C4-2B (cell line): ENCODE data around the gene SLC25A47.

Experiments
- H3K27ac ChIP-seq: fragments of 450-650 bp; 2 replicates; pipeline ENCODE4 v1.5.1; 2017
- CTCF ChIP-seq: fragments of 450-650 bp; conservative IDR thresholded peaks from 2 replicates; pipeline ENCODE4 v1.5.1; 2017; ENCODE audit warnings: mild to moderate bottlenecking
- ZFX ChIP-seq: fragments of 450-650 bp; IDR thresholded peaks from 2 replicates; pipeline ENCODE4 v1.6.1; 2017

The SLC25A47 gene

DNA sequence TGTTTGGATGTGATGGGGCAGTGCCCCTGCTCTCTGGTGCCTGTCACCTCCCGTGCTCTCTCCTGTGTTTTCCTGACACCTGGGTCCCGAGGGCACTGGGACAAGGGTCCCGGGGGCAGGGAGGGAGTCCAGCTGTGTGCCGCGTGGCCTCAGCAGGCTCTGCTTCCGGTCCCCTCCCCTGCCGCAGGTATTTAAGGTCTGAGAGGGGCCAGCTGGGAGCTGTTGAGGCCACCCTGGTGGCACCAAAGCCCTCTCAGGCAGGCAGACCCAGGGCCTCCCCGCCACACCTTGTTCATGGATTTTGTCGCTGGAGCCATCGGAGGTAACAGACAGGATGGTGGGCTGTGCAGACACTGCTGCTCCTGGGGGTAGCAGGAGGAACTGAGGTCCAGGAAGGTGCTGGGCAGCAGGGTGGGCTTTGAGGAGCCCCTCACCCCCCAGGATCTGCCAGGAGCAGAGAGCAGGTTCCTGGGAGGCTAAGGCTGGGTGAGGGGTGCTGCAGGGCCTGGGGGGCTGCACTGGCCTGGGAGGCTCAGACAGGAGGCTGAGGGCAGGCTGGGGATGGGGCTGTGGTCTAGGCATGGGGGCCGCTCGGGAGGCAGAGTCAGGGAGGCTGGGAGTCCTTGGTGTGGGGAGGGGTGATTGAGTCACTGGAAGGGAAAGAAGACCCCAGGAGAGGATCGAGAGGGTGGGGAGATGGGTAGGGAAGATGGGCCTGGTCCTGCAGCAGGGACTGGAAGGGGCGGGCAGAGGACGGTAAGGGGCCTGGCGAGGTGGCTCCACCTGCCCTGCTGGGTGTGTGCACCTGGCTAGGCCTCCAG lies at the start of gene SLC25A47:
SLC25A47 (plus strand) TSS at position 219 of the 821 bp plus-strand sequence; CDS start at position 295, 76 bp downstream.
- TF ChIP-seq CTCF, result no peak
- TF ChIP-seq ZFX, result no peak
- H3K27ac ChIP-seq, result no peak within 1 kb of the TSS

DNA sequence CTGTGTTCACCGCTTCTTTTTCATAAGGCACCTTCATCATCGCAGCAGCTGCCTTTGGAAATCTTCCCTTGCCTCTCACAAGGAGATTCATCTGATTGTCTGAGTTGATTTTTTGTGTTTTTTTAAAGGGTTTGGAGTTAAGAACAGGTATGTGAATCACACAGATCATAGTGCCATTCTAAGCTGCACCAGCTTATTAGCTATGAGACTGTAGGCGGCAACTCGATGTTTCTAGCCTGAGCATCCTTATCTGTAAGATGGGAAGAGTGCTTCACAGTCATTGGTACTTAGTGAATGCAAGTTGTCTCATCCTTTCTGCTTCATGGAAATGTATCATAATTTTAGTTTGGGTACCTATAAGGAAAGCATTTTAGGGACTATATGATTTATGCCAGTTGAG lies 48.9 kb upstream of the SLC25A47 start:
- TF ChIP-seq CTCF (no peak), ZFX (no peak)

GRCh38 chr14:100275214-100275613 lies 47.9 kb upstream of the SLC25A47 start:
- H3K27ac ChIP-seq, result no peak overlapping the region
- TF ChIP-seq ZFX (no peak), CTCF (no peak)

More for the DNA sequence above, 48.9 kb upstream of the SLC25A47 start:
- H3K27ac ChIP-seq, result no peak overlapping the region

DNA sequence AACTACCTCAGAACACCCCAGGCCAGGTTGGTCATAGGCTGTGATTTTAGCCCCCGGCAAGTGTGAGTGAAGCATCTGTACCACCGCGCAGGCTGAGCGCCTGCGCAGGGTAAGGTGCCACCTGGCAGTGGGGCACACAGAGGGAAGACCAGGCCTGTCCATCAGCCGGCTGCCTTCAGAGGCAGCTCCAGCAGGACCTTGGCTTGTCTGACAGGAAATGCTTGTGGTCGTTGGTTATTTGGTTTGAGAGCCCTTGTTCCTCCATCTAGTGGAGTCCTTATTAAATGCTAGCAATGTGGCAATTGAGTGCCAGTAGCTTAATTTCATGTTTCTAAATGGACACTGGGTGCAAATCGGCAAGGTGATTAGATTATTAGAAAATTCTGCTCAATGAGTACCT lies 44.4 kb upstream of the SLC25A47 start:
- TF ChIP-seq CTCF, result no peak
- no peak for TF ChIP-seq ZFX
- H3K27ac ChIP-seq, result no peak overlapping the region

- no peak for TF ChIP-seq ZFX
- no peak for TF ChIP-seq CTCF
- no peak overlapping the region for H3K27ac ChIP-seq
Measured at GRCh38 chr14:100279133-100279532, 44.0 kb upstream of the SLC25A47 start.

DNA sequence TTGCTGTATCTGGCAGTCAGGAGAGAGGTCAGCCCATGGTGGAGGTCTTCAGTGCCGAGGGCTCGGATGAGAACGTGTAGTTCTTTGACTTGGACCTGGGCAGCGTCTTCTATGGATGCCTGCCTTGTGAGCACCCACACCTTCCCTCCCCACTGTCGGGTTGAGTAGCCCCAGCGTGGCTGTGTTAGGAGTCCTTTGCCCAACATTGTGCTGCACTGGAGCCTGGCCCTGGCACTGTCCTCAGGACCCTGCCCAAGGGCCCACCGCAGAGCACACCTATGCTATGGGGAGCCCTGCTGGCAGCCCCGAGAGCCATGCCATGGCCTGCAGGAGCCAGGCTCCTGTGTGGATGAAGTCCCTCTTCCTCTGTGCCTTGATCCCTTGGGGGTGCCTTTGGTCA lies 43.6 kb upstream of the SLC25A47 start:
- TF ChIP-seq ZFX (no peak), CTCF (no peak)
- no peak overlapping the region for H3K27ac ChIP-seq

DNA sequence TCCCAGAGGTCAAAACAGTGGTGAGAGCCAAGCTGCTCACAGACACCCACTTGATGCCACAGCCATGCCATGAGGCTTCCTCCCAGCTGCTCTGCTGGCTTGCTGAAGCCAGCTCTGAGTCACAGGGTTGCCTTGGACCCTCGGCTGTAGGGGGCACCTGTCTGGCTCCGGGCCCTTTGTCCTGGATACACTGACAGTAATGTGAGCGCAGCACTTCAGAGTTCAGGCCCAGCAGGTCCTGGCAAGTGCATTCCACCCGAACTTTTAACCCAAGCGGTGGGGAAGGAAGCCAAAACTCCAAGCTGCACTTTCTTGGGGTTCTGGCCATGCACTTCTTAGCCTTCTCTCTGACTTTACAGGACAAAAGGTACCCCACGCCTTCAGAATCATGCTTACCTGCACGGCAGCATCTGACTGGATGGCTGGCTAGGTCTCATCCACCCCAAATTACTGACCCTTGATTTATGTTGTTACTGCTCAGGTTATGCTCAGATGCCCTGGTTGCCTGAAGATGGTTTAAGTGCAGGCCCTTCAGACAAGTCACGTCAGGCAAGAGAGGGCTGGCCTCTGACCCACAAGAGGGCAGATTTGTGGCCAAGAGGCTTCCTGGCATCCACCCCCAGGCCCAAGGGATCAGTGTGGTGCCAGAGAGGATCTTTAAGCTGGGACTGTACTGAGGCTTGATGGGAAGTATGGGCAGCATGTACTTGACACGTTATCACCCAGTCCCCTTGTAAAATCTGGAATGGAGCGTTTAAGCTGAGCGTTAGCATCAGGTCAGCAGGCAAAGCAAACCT lies 41.7 kb upstream of the SLC25A47 start:
- no peak overlapping the region for H3K27ac ChIP-seq
- TF ChIP-seq CTCF (no peak), ZFX (no peak)
